ENCODE measurements around the gene SYCE1L. TPM values are rescaled to one million over a fixed set of nuclear protein-coding genes. Genes with fewer than 3 reads are reported as not detected.
A peak's percentile ranks its signal among the peaks of the same experiment; 100 is the strongest.
"Not testable (repeated sequence)": the region's sequence is repeated elsewhere in the genome, so short reads cannot be mapped to it uniquely, and the experiment has no call there.

SYCE1L gene, protein sequence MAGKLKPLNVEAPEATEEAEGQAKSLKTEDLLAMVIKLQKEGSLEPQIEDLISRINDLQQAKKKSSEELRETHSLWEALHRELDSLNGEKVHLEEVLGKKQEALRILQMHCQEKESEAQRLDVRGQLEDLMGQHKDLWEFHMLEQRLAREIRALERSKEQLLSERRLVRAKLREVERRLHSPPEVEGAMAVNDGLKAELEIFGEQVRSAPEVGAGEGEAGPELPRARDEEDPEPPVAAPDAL
- 1 to 10 TPM; 2.1 to 8.5 TPM for total RNA-seq

DNA sequence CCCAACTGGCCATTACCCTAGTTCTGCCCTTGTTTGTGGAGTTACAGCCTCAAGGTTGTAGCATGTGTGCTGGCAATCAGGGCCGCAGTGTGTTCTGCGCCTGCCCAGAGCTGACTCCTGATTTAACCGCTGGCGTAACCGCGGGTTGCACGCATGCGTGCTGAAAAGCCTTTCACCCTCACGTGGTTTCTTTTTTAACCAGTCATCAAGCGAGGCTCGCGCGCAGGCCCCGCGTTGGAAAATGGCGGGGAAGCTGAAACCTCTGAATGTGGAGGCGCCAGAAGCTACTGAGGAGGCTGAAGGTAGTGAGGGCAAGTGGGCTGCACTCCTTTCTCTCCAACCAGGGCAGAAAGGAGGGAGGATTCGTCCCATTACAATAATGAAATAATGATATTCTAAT lies at the start of gene SYCE1L:
Gene SYCE1L (plus strand): TSS at position 198 of the 400 bp plus-strand sequence. CDS start 44 bp downstream, at position 242.
- DNase-seq (ENCODE audit: low spot score in 2 of 2) (no peak), ATAC-seq (no peak)
- H3K9me3 Mint-ChIP-seq, result no peaks in the 10 kb centered on the region
- H3K36me3 Mint-ChIP-seq, result peaks cover 15 to 32% of the 10 kb centered on the region in 2 donors
- H3K27ac Mint-ChIP-seq, result peak within 1 kb of the TSS in 1 of 2 donors; percentile 68

- Mint-ChIP-seq H3K27ac (no peak overlapping the region), H3K36me3 (no peaks in the 10 kb centered on the region), H3K9me3 (no peaks in the 10 kb centered on the region)
- DNase-seq (ENCODE audit: low spot score in 2 of 2) (no peak), ATAC-seq (no peak)
Measured at GRCh38 chr16:77157346-77158058, 41.7 kb upstream of the SYCE1L start.

DNA sequence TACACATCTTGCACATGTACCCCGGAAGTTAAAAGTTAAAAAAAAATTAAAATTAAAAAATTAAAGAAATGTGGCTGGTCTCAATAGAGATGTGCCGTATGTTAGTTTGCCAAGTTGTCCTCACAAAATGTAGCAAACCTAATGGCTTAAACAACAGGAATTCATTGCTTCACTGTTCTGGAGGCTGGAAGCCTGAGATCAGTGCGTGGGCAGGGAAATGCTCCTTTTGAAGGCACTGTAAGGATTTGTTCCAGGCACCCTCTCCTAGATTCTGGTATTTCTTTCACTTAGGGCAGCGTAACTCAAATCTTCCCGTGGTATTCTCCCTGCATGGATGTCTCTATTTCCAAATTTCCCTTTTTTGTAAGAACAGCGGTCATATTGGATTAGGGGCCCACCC lies 40.9 kb upstream of the SYCE1L start:
- no peak for DNase-seq (ENCODE audit: low spot score in 2 of 2)
- Mint-ChIP-seq H3K9me3 (no peaks in the 10 kb centered on the region), H3K36me3 (no peaks in the 10 kb centered on the region), H3K27ac (no peak overlapping the region)
- ATAC-seq, result no peak

DNA sequence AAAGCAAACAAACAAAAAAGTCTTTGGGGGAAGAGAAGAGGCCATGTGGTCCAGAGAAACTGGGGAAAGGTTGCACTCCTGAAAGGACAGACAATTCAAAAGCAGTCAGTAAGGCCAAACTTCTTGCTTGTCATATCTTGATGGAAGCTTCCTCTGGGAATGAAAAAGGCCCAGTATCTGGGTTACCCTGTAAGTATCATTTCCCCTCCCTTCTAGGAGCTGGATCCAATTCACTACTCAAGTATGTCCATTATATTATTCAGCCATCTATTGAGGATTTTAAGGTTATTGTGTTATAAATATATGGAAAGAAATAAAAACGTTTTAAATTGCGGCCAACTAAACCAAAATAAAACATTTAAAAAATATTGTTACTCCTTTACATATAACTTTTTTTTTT lies 34.2 kb upstream of the SYCE1L start:
- Mint-ChIP-seq H3K36me3 (no peaks in the 10 kb centered on the region), H3K9me3 (no peaks in the 10 kb centered on the region), H3K27ac (no peak overlapping the region)
- ATAC-seq, result no peak
- no peak for DNase-seq (ENCODE audit: low spot score in 2 of 2)

DNA sequence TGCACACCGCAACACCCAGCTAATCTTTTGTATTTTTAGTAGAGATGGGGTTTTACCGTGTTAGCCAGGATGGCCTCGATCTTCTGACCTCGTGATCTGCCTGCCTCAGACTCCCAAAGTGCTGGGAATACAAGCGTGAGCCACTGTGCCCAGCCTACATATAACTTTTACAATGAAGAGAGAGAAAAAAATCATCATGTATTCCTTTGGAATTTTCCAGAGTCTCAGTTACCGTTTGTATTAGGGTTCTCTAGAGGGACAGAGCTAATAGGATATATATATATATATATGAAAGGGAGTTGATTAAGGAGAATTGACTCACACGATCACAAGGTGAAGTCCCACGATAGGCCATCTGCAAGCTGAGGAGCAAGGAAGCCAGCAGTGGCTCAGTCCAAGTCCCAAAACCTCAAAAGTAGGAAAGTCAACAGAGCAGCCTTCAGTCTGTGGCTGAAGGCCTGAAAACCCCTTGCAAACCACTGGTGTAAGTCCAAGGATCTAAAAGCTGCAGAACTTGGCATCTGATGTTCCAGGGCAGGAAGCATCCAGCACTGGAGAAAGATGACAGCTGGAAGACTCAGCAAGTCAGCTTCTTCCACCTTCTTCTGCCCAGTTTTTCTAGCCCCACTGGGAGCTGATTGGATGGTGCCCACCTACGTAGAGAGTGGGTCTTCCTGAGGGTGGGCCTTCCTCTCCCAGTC lies 33.5 kb upstream of the SYCE1L start:
- H3K9me3 Mint-ChIP-seq; H3K36me3 Mint-ChIP-seq; H3K27ac Mint-ChIP-seq; ATAC-seq; DNase-seq (ENCODE audit: low spot score in 2 of 2): not testable (repeated sequence)

DNA sequence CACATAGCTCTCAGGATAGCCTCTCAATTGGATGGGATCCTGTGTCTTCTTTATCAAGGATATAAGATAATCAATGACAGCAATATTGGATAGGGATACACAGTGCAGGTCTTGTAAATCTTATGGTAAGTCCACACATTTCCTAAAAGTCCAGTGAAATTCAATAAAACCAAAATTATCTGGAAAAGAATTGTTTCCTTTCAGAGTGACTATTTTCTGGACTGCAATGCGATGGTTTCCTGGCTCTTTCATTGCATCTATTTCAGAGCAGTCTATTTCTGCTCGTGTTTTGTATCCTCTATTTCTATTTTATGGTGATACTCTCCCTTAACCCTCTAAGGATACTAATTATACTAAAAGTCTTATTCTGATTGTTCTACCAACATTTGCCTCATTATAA lies 32.5 kb upstream of the SYCE1L start:
- ATAC-seq (no peak), DNase-seq (ENCODE audit: low spot score in 2 of 2) (no peak)
- H3K9me3 Mint-ChIP-seq, result no peaks in the 10 kb centered on the region
- no peaks in the 10 kb centered on the region for H3K36me3 Mint-ChIP-seq
- no peak overlapping the region for H3K27ac Mint-ChIP-seq

DNA sequence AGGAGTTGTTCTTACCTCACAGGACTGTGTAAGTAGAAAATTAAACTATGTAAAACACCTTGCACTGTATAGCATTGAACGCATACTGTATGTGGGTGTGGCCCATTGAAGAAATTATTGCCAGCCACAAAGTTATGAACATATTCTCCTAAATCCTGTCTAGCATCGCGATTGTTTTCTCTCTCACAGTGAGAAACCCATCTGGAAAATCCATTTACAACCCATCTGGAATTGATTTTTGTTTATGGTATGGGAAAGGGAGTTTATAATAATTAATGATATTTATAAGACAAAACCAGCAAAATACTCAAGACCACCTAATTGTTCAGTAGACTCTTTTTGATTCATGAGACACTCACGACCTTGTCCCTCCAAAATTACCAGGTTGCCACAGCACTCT lies 30.3 kb upstream of the SYCE1L start:
- DNase-seq (ENCODE audit: low spot score in 2 of 2) (no peak), ATAC-seq (no peak)
- Mint-ChIP-seq H3K9me3 (no peaks in the 10 kb centered on the region), H3K27ac (no peak overlapping the region), H3K36me3 (no peaks in the 10 kb centered on the region)

DNA sequence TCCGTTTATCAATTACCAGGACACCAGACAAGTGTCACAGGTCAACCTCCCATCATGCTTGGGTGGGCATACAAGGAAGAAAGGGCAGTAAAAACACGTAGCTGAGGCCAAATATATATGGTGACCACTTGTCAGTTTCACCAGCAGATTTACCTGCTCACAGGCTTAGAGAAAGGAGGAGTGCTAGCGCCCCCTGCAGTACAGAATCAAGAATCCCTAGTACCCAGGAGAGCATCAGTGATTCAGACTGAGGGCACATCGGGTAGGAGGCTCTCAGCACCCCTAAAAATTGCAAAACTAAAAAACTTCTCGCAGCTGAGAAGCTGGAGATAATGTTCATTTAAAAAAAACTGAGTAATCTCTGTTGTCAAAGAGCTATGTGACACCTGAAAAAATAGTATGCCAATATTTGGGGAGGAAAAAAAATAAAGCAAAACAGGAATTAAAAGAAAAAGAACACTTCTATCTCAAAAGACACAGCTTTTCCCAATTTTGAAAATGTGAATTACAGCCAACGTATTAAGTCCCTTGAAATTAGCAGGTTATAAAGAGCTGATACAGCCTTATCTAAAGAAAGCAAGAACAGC lies 29.5 kb upstream of the SYCE1L start:
- no peak overlapping the region for H3K27ac Mint-ChIP-seq
- H3K36me3 Mint-ChIP-seq, result no peaks in the 10 kb centered on the region
- ATAC-seq (peak; percentile 64 to 85), DNase-seq (ENCODE audit: low spot score in 2 of 2) (peak in 1 of 2 donors; percentile 57)
- H3K9me3 Mint-ChIP-seq, result no peaks in the 10 kb centered on the region

GRCh38 chr16:77170805-77171204 lies 28.4 kb upstream of the SYCE1L start:
- Mint-ChIP-seq H3K9me3 (no peaks in the 10 kb centered on the region), H3K36me3 (no peaks in the 10 kb centered on the region), H3K27ac (no peak overlapping the region)
- ATAC-seq (no peak), DNase-seq (ENCODE audit: low spot score in 2 of 2) (no peak)

DNA sequence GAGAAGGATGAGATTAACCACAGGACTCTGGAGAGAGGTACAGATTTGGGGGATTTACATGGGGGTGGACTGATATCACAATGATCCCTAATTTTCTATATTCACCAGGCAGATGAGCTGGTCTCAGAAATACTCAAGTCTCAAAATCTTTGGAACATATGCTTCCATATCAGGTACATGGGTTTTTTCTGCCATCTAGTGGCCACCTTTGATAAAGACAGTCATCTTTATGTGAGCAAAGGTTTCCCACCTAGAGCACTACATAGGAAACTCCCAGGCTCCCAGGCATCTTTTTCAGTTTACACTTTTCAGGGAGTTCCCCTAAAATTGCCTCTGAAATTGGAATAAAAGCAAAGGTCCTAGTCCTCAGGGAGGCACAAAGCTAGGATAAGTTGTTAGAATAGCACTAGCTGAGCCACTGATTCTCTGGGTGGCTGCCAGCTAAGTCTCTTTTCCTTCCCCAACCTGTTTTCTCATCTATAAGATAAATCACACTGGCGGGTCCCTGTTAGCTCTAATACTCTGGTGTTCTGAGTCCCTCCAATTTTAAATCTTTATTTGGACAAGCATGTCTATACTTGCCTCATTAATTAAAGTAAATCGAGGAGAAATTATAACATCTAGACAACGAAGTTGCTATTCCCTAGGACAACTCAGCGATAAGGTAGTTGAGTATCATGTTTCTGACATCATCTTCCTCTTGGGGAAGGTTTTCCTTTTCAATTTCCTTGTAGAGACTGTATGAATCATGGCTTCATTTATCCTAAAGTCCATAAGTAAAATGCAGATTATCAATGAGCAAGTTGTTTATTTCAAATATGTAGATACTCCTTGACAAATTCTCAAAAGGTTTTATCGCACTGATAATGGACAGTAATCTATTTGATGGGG lies 27.2 kb upstream of the SYCE1L start:
- ATAC-seq, result peak in 1 of 2 donors; percentile 72
- no peak overlapping the region for H3K27ac Mint-ChIP-seq
- DNase-seq (ENCODE audit: low spot score in 2 of 2), result peak in 1 of 2 donors; percentile 42
- H3K36me3 Mint-ChIP-seq, result no peaks in the 10 kb centered on the region
- no peaks in the 10 kb centered on the region for H3K9me3 Mint-ChIP-seq

- no peaks in the 10 kb centered on the region for H3K9me3 Mint-ChIP-seq
- H3K36me3 Mint-ChIP-seq, result no peaks in the 10 kb centered on the region
- H3K27ac Mint-ChIP-seq, result no peak overlapping the region
- ATAC-seq, result no peak
- no peak for DNase-seq (ENCODE audit: low spot score in 2 of 2)
Measured at GRCh38 chr16:77172951-77173350, 26.3 kb upstream of the SYCE1L start.

GRCh38 chr16:77183137-77183536 lies 16.1 kb upstream of the SYCE1L start:
- H3K27ac Mint-ChIP-seq, result no peak overlapping the region
- ATAC-seq (no peak), DNase-seq (ENCODE audit: low spot score in 2 of 2) (no peak)
- no peaks in the 10 kb centered on the region for H3K36me3 Mint-ChIP-seq
- H3K9me3 Mint-ChIP-seq, result no peaks in the 10 kb centered on the region

DNA sequence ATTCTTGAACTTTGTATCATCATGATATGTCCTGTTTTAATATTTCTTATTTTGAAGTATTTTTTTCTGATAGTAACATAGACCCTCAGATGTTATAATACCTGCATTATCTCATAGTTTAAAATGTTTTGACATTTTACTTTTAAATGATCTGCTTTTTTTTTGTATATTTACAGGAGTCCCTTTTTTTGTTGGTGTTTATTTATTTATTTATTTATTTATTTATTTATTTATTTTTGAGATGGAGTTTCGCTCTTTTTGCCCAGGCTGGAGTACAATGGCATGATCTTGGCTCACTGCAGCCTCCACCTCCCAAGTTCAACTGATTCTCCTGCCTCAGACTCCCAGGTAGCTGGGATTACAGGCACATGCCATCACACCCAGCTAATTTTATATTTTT lies 12.9 kb upstream of the SYCE1L start:
- not testable (repeated sequence) for DNase-seq (ENCODE audit: low spot score in 2 of 2); H3K9me3 Mint-ChIP-seq; ATAC-seq; H3K27ac Mint-ChIP-seq
- H3K36me3 Mint-ChIP-seq, result peaks cover 6 to 12% of the 10 kb centered on the region in 2 donors

DNA sequence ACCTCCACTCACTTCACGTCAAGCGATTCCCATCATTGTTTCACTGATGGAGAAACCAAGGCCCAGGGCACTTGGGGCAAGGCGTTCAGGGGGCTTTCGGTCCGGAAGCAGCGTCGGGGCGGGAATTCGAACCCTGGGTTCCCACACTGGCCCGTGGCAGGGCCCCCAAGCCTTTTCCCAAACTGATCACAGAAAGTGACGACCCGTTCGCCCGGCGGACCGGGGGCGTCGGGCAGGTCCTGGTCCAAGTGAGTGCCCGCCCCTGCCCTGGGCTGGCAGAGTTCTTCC lies 9.1 kb upstream of the SYCE1L start:
- no peak for ATAC-seq
- DNase-seq (ENCODE audit: low spot score in 2 of 2), result no peak
- H3K36me3 Mint-ChIP-seq, result peaks cover 35 to 45% of the 10 kb centered on the region in 2 donors

DNA sequence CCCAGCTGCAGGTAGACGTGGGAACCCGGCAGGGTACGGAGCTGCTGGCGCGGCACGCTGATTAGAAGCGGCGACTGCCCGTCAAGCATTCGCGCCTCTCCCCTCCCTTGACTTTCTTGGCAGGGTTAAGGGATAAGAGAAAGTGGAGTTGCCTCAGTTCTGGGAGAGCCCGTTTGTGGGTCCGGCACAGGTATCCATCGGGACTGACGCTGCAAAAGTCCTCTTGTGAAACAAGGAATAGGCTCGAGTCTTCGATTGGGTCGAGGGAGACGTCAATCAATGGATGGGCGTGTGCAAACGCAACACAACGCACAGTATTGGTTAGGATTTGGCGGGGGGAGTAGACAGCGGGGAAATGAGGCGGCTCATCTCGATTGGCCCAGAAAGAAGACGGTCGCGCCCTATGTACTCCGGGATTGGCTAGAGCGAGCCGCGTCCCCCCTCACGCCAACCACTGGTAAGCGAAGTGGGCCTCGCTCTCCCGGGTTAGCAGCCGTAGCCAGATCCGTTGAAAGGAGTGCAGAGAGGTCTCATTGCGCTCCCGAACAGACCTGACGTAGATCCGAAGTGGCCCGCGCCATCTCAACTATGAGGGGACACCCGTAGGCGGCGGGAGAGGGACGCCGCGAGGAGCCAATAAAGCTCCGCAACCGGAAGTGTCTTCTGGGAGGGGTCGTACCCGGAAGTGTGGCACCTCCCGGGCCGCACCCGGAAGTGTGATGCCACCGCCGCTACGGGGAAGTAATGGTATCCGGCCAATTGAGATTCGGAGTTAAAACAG lies 8.5 kb upstream of the SYCE1L start, which contains the start of gene MON1B:
Gene MON1B (plus strand): TSS at position 713 of the 781 bp plus-strand sequence. CDS start 296 bp downstream, outside the sequence.
- H3K9me3 Mint-ChIP-seq, result peaks cover 8 to 13% of the 10 kb centered on the region in 2 donors
- DNase-seq (ENCODE audit: low spot score in 2 of 2), result peak; percentile 85 to 96
- peaks cover 35 to 50% of the 10 kb centered on the region in 2 donors for H3K36me3 Mint-ChIP-seq
- peak; percentile 97 for ATAC-seq
- H3K27ac Mint-ChIP-seq, result peak within 1 kb of the TSS; percentile 99 to 100

More for the DNA sequence above, 9.1 kb upstream of the SYCE1L start:
- Mint-ChIP-seq H3K9me3 (peaks cover 8 to 13% of the 10 kb centered on the region in 2 donors), H3K27ac (peak overlapping the region in 1 of 2 donors; percentile 99)
